COR-L47 (cell line): ENCODE measurements around the gene IL1RL2.

Experiments used
- DNase-seq: peaks from one replicate; lab custom pipeline; 2025; lab: John Stamatoyannopoulos, UW

The IL1RL2 gene

GRCh38 chr2:102194609-102195268 lies 7.9 kb downstream of the IL1RL2 start:
- no peak for DNase-seq

GRCh38 chr2:102197389-102198137 lies 10.7 kb downstream of the IL1RL2 start:
- DNase-seq, result no peak

GRCh38 chr2:102200539-102200938 lies 13.7 kb downstream of the IL1RL2 start:
- DNase-seq, result no peak

- no peak for DNase-seq
Observed at GRCh38 chr2:102204638-102205037, 17.8 kb downstream of the IL1RL2 start.

GRCh38 chr2:102206666-102207341 lies 20.0 kb downstream of the IL1RL2 start:
- no peak for DNase-seq

GRCh38 chr2:102208774-102209173 lies 22.0 kb downstream of the IL1RL2 start:
- no peak for DNase-seq

GRCh38 chr2:102209474-102209873 lies 22.7 kb downstream of the IL1RL2 start:
- DNase-seq, result no peak

GRCh38 chr2:102217032-102217431 lies 30.2 kb downstream of the IL1RL2 start:
- no peak for DNase-seq

GRCh38 chr2:102224824-102225739 lies 38.3 kb downstream of the IL1RL2 start:
- DNase-seq, result peak; percentile 0

GRCh38 chr2:102226171-102226570 lies 39.3 kb downstream of the IL1RL2 start:
- no peak for DNase-seq

- no peak for DNase-seq
Observed at GRCh38 chr2:102226612-102227391, 40.0 kb downstream of the IL1RL2 start.

GRCh38 chr2:102229141-102229769 lies 42.4 kb downstream of the IL1RL2 start:
- no peak for DNase-seq

GRCh38 chr2:102230410-102230909 lies 43.6 kb downstream of the IL1RL2 start:
- no peak for DNase-seq

GRCh38 chr2:102233132-102233884 lies 46.5 kb downstream of the IL1RL2 start:
- no peak for DNase-seq

GRCh38 chr2:102235042-102235473 lies 48.2 kb downstream of the IL1RL2 start:
- DNase-seq, result no peak

- peak; percentile 1 for DNase-seq
Observed at GRCh38 chr2:102235491-102235890, 48.7 kb downstream of the IL1RL2 start.

- no peak for DNase-seq
Observed at GRCh38 chr2:102236132-102236531, 49.3 kb downstream of the IL1RL2 start.

- no peak for DNase-seq
Observed at GRCh38 chr2:102237176-102237575, 50.4 kb downstream of the IL1RL2 start.

- DNase-seq, result no peak
Observed at GRCh38 chr2:102238039-102238756, 51.4 kb downstream of the IL1RL2 start.
